Natural killer cell (primary cell): ENCODE results near the gene RANBP9. TPM values are rescaled to one million over a fixed set of nuclear protein-coding genes. Genes with fewer than 3 reads are reported as not detected.

Experiments used
- ATAC-seq, 3 donors: fragments of 150-1000 bp in 2 of 3; fragments of 200-7000 bp in 1 of 3; cut with Tn5 transposase; 1 replicate in 1 of 3; 2 replicates in 2 of 3; pipeline ENCODE4 v1.10.0; 2021; ENCODE audit warnings: mild to moderate bottlenecking in 2 of 3, moderate library complexity in 2 of 3
- DNase-seq, 2 donors: peaks; one replicate each; pipeline versions ENCODE4 v3.0.0 to v3.0.0-alpha.2; 2013 to 2021; ENCODE audit warnings: mixed read lengths in 1 of 2
- H3K27ac ChIP-seq: one replicate; pipeline ENCODE4 v1.5.1; 2013; ENCODE audit warnings: mild to moderate bottlenecking, low read length
- H3K27me3 ChIP-seq: one replicate; pipeline ENCODE4 v1.6.1; 2013; ENCODE audit warnings: low read length; ENCODE audit not compliant: control insufficient read depth, insufficient read depth
- H3K36me3 ChIP-seq: one replicate; pipeline ENCODE4 v1.6.1; 2013; ENCODE audit warnings: low read length; ENCODE audit not compliant: control insufficient read depth, insufficient read depth
- H3K4me1 ChIP-seq: one replicate; pipeline ENCODE4 v1.6.1; 2013; ENCODE audit warnings: low read length; ENCODE audit not compliant: control insufficient read depth, insufficient read depth
- H3K4me3 ChIP-seq: one replicate; pipeline ENCODE4 v1.5.1; 2013; ENCODE audit warnings: low read length
- H3K9me3 ChIP-seq: one replicate; pipeline ENCODE4 v1.6.1; 2013; ENCODE audit warnings: low read length; ENCODE audit not compliant: control insufficient read depth, insufficient read depth
- H3K27ac Mint-ChIP-seq, 2 donors: one replicate each; pipeline ENCODE4 v1.8.0; 2022; ENCODE audit warnings: mild to moderate bottlenecking in 2 of 2, mixed read lengths in 2 of 2, moderate library complexity in 1 of 2
- H3K27me3 Mint-ChIP-seq, 2 donors: one replicate each; pipeline ENCODE4 v1.8.0; 2022; ENCODE audit warnings: low read depth in 2 of 2, mixed read lengths in 2 of 2
- H3K36me3 Mint-ChIP-seq: one replicate; pipeline ENCODE4 v1.8.0; 2022; ENCODE audit warnings: mixed read lengths
- H3K4me1 Mint-ChIP-seq, 2 donors: one replicate each; pipeline ENCODE4 v1.8.0; 2022; ENCODE audit warnings: mixed read lengths in 2 of 2
- H3K4me3 Mint-ChIP-seq: one replicate; pipeline ENCODE4 v1.8.0; 2022; ENCODE audit warnings: mild to moderate bottlenecking, moderate library complexity, mixed read lengths
- H3K9me3 Mint-ChIP-seq, 2 donors: one replicate each; pipeline ENCODE4 v1.8.0; 2022; ENCODE audit warnings: mixed read lengths in 2 of 2
- WGBS: methylation state at CpG from one replicate; pipeline ENCODE4 v1.1.7; 2013; ENCODE audit warnings: missing lambda C conversion rate; ENCODE audit not compliant: insufficient coverage; 5-methylcytosine and 5-hydroxymethylcytosine counted together
- intact Hi-C: fragments of 100-400 bp; cut with micrococcal nuclease; formaldehyde crosslinking; loops from one replicate; pipeline ENCODE4 v1.14.2; 2022
- total RNA-seq, 4 donors: library from RNA; stranded (reverse); fragments of 120-200 nt in 1 of 4; gene quantifications; one replicate each; pipeline versions ENCODE4 v1.2.3 to v1.2.4, GENCODE V29; 2013 to 2022
- TF ChIP-seq, protein P1 (sequence below): fragments of 200-600 bp; IDR thresholded peaks from one replicate; pipeline ENCODE4 v1.8.0; 2022; ENCODE audit warnings: antibody characterized with exemption

The RANBP9 gene
- total RNA-seq, 3 donors from 2014 or later (not counting 1 experiment from before 2014, with no cell fraction given), result 52.2 to 62.5 (median 57.6) TPM

DNA sequence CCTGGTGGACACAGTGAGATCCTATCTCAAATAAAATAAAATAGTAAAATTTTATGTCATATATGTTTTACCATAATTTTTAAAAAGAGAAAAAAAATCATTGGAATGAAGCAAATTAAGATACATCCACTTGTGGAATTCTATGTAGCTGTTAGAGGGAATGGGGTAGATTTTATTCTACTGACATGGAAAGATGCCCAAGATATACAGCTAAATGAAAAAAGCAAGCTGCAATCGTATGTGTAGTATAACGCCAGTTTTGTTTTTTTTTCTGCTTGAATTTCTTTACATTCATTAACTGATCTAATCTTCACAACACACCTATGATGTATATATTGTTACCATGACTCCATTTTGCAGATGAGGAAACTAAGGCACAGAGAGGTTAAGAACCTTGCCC is 23.4 kb upstream of the RANBP9 start:
- H3K4me3 Mint-ChIP-seq, result no peak overlapping the region
- WGBS, result no CpG with 5 or more reads among the region's 2 CpGs
- H3K27ac Mint-ChIP-seq, result no peak overlapping the region
- intact Hi-C loops, result no loop called here
- no peaks in the 10 kb centered on the region for H3K4me1 ChIP-seq
- no peak overlapping the region for H3K4me3 ChIP-seq
- H3K36me3 Mint-ChIP-seq, result no peaks in the 10 kb centered on the region
- no peaks in the 10 kb centered on the region for H3K9me3 Mint-ChIP-seq
- H3K4me1 Mint-ChIP-seq, result no peaks in the 10 kb centered on the region
- ATAC-seq (no peak), DNase-seq (no peak)
- TF ChIP-seq, protein P1, sequence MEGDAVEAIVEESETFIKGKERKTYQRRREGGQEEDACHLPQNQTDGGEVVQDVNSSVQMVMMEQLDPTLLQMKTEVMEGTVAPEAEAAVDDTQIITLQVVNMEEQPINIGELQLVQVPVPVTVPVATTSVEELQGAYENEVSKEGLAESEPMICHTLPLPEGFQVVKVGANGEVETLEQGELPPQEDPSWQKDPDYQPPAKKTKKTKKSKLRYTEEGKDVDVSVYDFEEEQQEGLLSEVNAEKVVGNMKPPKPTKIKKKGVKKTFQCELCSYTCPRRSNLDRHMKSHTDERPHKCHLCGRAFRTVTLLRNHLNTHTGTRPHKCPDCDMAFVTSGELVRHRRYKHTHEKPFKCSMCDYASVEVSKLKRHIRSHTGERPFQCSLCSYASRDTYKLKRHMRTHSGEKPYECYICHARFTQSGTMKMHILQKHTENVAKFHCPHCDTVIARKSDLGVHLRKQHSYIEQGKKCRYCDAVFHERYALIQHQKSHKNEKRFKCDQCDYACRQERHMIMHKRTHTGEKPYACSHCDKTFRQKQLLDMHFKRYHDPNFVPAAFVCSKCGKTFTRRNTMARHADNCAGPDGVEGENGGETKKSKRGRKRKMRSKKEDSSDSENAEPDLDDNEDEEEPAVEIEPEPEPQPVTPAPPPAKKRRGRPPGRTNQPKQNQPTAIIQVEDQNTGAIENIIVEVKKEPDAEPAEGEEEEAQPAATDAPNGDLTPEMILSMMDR, result no peak
- H3K27ac ChIP-seq, result no peak overlapping the region
- H3K36me3 ChIP-seq, result no peaks in the 10 kb centered on the region
- no peaks in the 10 kb centered on the region for H3K9me3 ChIP-seq
- H3K27me3 Mint-ChIP-seq, result peaks cover 5 to 6% of the 10 kb centered on the region in 2 donors
- H3K27me3 ChIP-seq, result no peaks in the 10 kb centered on the region

DNA sequence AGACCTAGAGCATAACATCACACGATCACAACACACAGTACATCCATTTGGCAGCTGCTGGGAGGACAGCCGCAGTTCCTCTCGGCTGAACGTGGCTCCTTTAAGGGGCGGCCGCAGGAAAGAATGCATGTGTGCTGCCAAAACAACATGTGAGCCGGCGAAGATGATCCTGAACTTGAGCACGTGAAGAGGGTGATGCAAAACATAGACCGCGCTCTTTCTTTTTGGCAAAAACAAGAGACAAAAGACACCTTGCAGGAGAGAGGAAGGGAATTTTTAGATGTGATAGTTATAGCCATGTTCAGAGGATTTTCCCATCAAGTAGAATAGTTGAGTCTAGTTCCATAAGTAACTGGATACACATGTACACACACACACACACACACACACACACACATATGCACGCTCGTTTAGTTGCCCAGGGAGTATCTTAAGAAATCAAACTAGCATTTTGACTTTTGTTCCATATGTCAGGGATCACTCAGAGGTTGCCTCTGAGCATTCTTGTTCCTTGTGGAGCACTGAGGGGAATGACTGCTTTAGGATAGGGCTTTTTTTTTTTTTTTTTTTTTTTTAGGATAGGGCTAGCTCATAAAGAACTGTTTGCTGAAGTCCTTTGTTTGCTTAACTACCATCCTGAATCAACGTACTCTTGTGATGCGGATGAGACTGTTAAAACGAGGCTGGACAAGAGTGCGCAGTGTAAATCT is 21.7 kb upstream of the RANBP9 start:
- H3K4me3 ChIP-seq, result no peak overlapping the region
- Mint-ChIP-seq H3K4me1 (no peaks in the 10 kb centered on the region), H3K4me3 (no peak overlapping the region), H3K36me3 (no peaks in the 10 kb centered on the region), H3K9me3 (no peaks in the 10 kb centered on the region), H3K27me3 (peaks cover 5 to 6% of the 10 kb centered on the region in 2 donors), H3K27ac (no peak overlapping the region)
- WGBS, result 89% methylated on average over 17 of the region's 17 CpGs
- TF ChIP-seq, protein P1, result no peak
- intact Hi-C loops, result no loop called here
- no peaks in the 10 kb centered on the region for H3K9me3 ChIP-seq
- DNase-seq, result no peak
- no peak overlapping the region for H3K27ac ChIP-seq
- H3K36me3 ChIP-seq, result no peaks in the 10 kb centered on the region
- no peak for ATAC-seq
- H3K27me3 ChIP-seq, result no peaks in the 10 kb centered on the region
- H3K4me1 ChIP-seq, result no peaks in the 10 kb centered on the region

DNA sequence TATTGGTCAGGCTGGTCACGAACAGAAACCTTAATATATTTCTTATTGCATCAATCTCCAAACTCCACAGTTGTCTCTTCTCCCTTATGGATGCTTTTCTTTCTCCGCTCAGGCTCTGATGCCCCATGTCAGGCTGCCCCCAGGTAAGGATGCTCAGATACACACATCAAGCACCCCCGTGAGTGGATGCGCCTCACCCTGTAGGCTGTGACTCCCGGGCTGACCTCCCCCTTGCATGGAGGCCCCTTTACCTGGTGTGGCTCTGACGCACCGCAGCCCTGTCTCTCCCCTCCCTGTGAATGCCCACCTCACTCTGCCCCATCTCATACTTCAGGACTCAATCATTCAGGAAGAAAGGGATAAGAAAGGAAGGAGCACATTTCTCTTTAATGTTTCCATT is 19.1 kb upstream of the RANBP9 start:
- no peaks in the 10 kb centered on the region for H3K36me3 ChIP-seq
- no peaks in the 10 kb centered on the region for H3K9me3 Mint-ChIP-seq
- TF ChIP-seq, protein P1, result no peak
- H3K4me1 Mint-ChIP-seq, result peaks cover 2% of the 10 kb centered on the region in 2 donors
- H3K27ac Mint-ChIP-seq, result no peak overlapping the region
- H3K27me3 ChIP-seq, result no peaks in the 10 kb centered on the region
- over 99% methylated on average over 7 of the region's 7 CpGs for WGBS
- H3K27ac ChIP-seq, result no peak overlapping the region
- peaks cover 5 to 6% of the 10 kb centered on the region in 2 donors for H3K27me3 Mint-ChIP-seq
- intact Hi-C loops, result no loop called here
- no peaks in the 10 kb centered on the region for H3K36me3 Mint-ChIP-seq
- ATAC-seq (no peak), DNase-seq (no peak)
- H3K9me3 ChIP-seq, result no peaks in the 10 kb centered on the region
- peaks cover 3% of the 10 kb centered on the region for H3K4me1 ChIP-seq
- H3K4me3 ChIP-seq, result no peak overlapping the region
- no peak overlapping the region for H3K4me3 Mint-ChIP-seq

DNA sequence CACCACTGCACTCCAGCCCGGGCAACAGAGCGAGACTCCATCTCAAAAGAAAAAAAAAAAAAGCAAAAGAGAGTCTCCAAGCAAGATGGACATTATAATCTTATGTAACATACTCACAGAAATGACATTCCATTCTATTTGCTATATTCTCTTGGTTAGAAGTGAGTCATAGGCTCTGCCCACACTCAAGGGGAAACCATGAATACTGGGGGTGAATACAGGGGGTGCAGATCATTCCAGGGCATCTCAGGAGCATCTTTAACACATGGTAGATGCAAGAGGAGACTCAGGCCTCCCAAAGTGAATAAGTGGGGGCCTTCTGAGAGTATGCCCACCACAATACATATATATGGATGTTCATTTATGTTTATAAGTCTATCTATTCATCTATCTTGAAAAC is 18.3 kb upstream of the RANBP9 start:
- H3K4me1 ChIP-seq, result peaks cover 8% of the 10 kb centered on the region
- H3K36me3 ChIP-seq, result no peaks in the 10 kb centered on the region
- no peaks in the 10 kb centered on the region for H3K9me3 Mint-ChIP-seq
- H3K27me3 Mint-ChIP-seq, result peaks cover 5 to 6% of the 10 kb centered on the region in 2 donors
- H3K36me3 Mint-ChIP-seq, result no peaks in the 10 kb centered on the region
- H3K9me3 ChIP-seq, result no peaks in the 10 kb centered on the region
- DNase-seq, result no peak
- H3K27me3 ChIP-seq, result no peaks in the 10 kb centered on the region
- no peak overlapping the region for H3K4me3 ChIP-seq
- H3K27ac Mint-ChIP-seq, result no peak overlapping the region
- H3K27ac ChIP-seq, result no peak overlapping the region
- WGBS, result 93% methylated on average over 2 of the region's 2 CpGs
- ATAC-seq, result no peak
- TF ChIP-seq, protein P1, result no peak
- H3K4me3 Mint-ChIP-seq, result no peak overlapping the region
- intact Hi-C loops, result no loop called here
- peaks cover 4 to 10% of the 10 kb centered on the region in 2 donors for H3K4me1 Mint-ChIP-seq
